OCI-M2 (cell line): ENCODE measurements around the gene JAKMIP3.

Experiments used
- DNase-seq: peaks from one replicate; lab custom pipeline; 2025; ENCODE audit not compliant: unreplicated experiment; lab: John Stamatoyannopoulos, UW

Gene JAKMIP3

GRCh38 chr10:132043861-132044695, 21.7 kb upstream of the JAKMIP3 start:
- DNase-seq: no peak

GRCh38 chr10:132044803-132045202, 20.9 kb upstream of the JAKMIP3 start:
- DNase-seq: no peak

- DNase-seq: no peak
Observed at GRCh38 chr10:132045324-132045723, 20.4 kb upstream of the JAKMIP3 start.

- DNase-seq: no peak
Observed at GRCh38 chr10:132047575-132048293, 18.0 kb upstream of the JAKMIP3 start.

- no peak for DNase-seq
Observed at GRCh38 chr10:132048294-132048667, 17.5 kb upstream of the JAKMIP3 start.

GRCh38 chr10:132050191-132050590, 15.6 kb upstream of the JAKMIP3 start:
- no peak for DNase-seq

- no peak for DNase-seq
Observed at GRCh38 chr10:132052124-132052523, 13.6 kb upstream of the JAKMIP3 start.

- DNase-seq: no peak
Observed at GRCh38 chr10:132054564-132054963, 11.2 kb upstream of the JAKMIP3 start.

GRCh38 chr10:132055616-132056015, 10.1 kb upstream of the JAKMIP3 start:
- no peak for DNase-seq

GRCh38 chr10:132056663-132057062, 9.1 kb upstream of the JAKMIP3 start:
- no peak for DNase-seq

- no peak for DNase-seq
Observed at GRCh38 chr10:132057191-132057681, 8.5 kb upstream of the JAKMIP3 start.

- DNase-seq: no peak
Observed at GRCh38 chr10:132058111-132058745, 7.5 kb upstream of the JAKMIP3 start.

- no peak for DNase-seq
Observed at GRCh38 chr10:132058793-132059759, 6.7 kb upstream of the JAKMIP3 start.

- no peak for DNase-seq
Observed at GRCh38 chr10:132059760-132060508, 5.8 kb upstream of the JAKMIP3 start.

- no peak for DNase-seq
Observed at GRCh38 chr10:132061030-132061429, 4.7 kb upstream of the JAKMIP3 start.

GRCh38 chr10:132061465-132061864, 4.3 kb upstream of the JAKMIP3 start:
- no peak for DNase-seq

GRCh38 chr10:132062116-132062515, 3.6 kb upstream of the JAKMIP3 start:
- no peak for DNase-seq

- no peak for DNase-seq
Observed at GRCh38 chr10:132062641-132063390, 2.9 kb upstream of the JAKMIP3 start.

GRCh38 chr10:132063432-132063831, 2.3 kb upstream of the JAKMIP3 start:
- no peak for DNase-seq
